GM23338 (cell line): ENCODE data around the gene SFPQ. TPM values are rescaled to one million over a fixed set of nuclear protein-coding genes. Genes with fewer than 3 reads are reported as not detected.
"Not testable (repeated sequence)": the region's sequence is repeated elsewhere in the genome, so short reads cannot be mapped to it uniquely, and the experiment has no call there.

ENCODE experiments used
- ATAC-seq: fragments of 200-7000 bp; cut with Tn5 transposase; 3 replicates; pipeline ENCODE4 v1.9.1; 2020
- DNase-seq: peaks from one replicate; pipeline ENCODE4 v3.0.0-alpha.2; 2015; ENCODE audit warnings: low spot score
- H2AFZ ChIP-seq: fragments of 200-600 bp; sonication (generic); 2 replicates; pipeline ENCODE4 v1.8.0; 2016; ENCODE audit warnings: antibody characterized with exemption, mild to moderate bottlenecking, moderate library complexity
- H3F3A ChIP-seq: fragments of 200-600 bp; sonication (generic); replicated peaks from 2 replicates; pipeline ENCODE4 v1.8.0; 2017; ENCODE audit warnings: antibody characterized with exemption, mixed run types, low read depth
- H3K27ac ChIP-seq: fragments of 200-600 bp; sonication (generic); 2 replicates; pipeline ENCODE4 v1.6.1; 2016; ENCODE audit warnings: low read depth
- H3K27me3 ChIP-seq: fragments of 200-600 bp; sonication (generic); 2 replicates; pipeline ENCODE4 v1.8.0; 2016; ENCODE audit warnings: mild to moderate bottlenecking, mixed run types, moderate library complexity; ENCODE audit not compliant: insufficient read depth
- H3K36me3 ChIP-seq: fragments of 200-600 bp; sonication (generic); 2 replicates; pipeline ENCODE4 v1.8.0; 2016; ENCODE audit warnings: mild to moderate bottlenecking; ENCODE audit not compliant: insufficient read depth
- H3K4me1 ChIP-seq: fragments of 200-600 bp; sonication (generic); 2 replicates; pipeline ENCODE4 v1.8.0; 2016; ENCODE audit warnings: mild to moderate bottlenecking, moderate library complexity; ENCODE audit not compliant: insufficient read depth
- H3K4me2 ChIP-seq: fragments of 200-600 bp; sonication (generic); 2 replicates; pipeline ENCODE4 v1.7.1; 2017; ENCODE audit warnings: mixed run types
- H3K4me3 ChIP-seq: fragments of 200-600 bp; sonication (generic); 2 replicates; pipeline ENCODE4 v1.6.1; 2016; ENCODE audit warnings: mixed run types
- H3K79me2 ChIP-seq: fragments of 200-600 bp; sonication (generic); replicated peaks from 2 replicates; pipeline ENCODE4 v1.8.0; 2017; ENCODE audit warnings: mild to moderate bottlenecking; ENCODE audit not compliant: insufficient read depth
- H3K9me2 ChIP-seq: fragments of 200-600 bp; sonication (generic); 2 replicates; pipeline ENCODE4 v1.8.0; 2017; ENCODE audit not compliant: insufficient read depth
- H4K20me1 ChIP-seq: fragments of 200-600 bp; sonication (generic); replicated peaks from 2 replicates; pipeline ENCODE4 v1.8.0; 2017; ENCODE audit warnings: mild to moderate bottlenecking; ENCODE audit not compliant: insufficient read depth
- H3K27ac Mint-ChIP-seq: 2 replicates; pipeline ENCODE4 v1.8.0; 2020; ENCODE audit warnings: inconsistent platforms, mild to moderate bottlenecking, moderate library complexity, mixed read lengths
- H3K27me3 Mint-ChIP-seq: 3 replicates; pipeline ENCODE4 v1.8.0; 2022; ENCODE audit warnings: low read depth, mild to moderate bottlenecking, moderate library complexity, mixed read lengths, inconsistent platforms; ENCODE audit not compliant: insufficient read depth, poor library complexity
- H3K36me3 Mint-ChIP-seq: 3 replicates; pipeline ENCODE4 v1.8.0; 2021; ENCODE audit warnings: low read depth, mild to moderate bottlenecking, inconsistent platforms, moderate library complexity, mixed read lengths
- H3K4me1 Mint-ChIP-seq: 3 replicates; pipeline ENCODE4 v1.8.0; 2020; ENCODE audit warnings: mild to moderate bottlenecking, inconsistent platforms, mixed read lengths
- H3K4me3 Mint-ChIP-seq: 3 replicates; pipeline ENCODE4 v1.8.0; 2021; ENCODE audit warnings: moderate library complexity, mild to moderate bottlenecking, inconsistent platforms, mixed read lengths
- H3K9me3 Mint-ChIP-seq: 3 replicates; pipeline ENCODE4 v1.8.0; 2020; ENCODE audit warnings: moderate library complexity, mild to moderate bottlenecking, inconsistent platforms, mixed read lengths
- POLR2AphosphoS5 ChIP-seq: IDR thresholded peaks from 2 replicates; pipeline ENCODE4 v1.6.1; 2016; ENCODE audit warnings: antibody characterized with exemption, low read depth
- STAT1 ChIP-seq: IDR thresholded peaks from one replicate; pipeline ENCODE4 v1.6.1; 2016; ENCODE audit warnings: antibody characterized with exemption; ENCODE audit not compliant: unreplicated experiment
- ZNF331 ChIP-seq: fragments of 250-450 bp; sonication (Bioruptor Pico); IDR thresholded peaks from 2 replicates; pipeline ENCODE4 v1.5.0; 2020; ENCODE audit warnings: low read depth, mild to moderate bottlenecking, moderate library complexity
- polyA plus RNA-seq: library from polyadenylated mRNA; unstranded; fragments of >200 nt; fragmentation: Nextera tagmentation; extraction: Ambion mirVana; gene quantifications from 2 replicates; pipeline ENCODE4 v1.2.1, GENCODE V29; 2016
- total RNA-seq: library from RNA; depleted of rRNA; stranded (reverse); fragments of >200 nt; shearing (Covaris generic); gene quantifications from 2 replicates; pipeline ENCODE4 v1.2.3, GENCODE V29; 2014

SFPQ gene
- total and polyA plus RNA-seq, 2 experiments from 2014 or later = 258 to 352 TPM

- Mint-ChIP-seq H3K4me3 (no peak overlapping the region), H3K27me3 (peaks cover 3% of the 10 kb centered on the region), H3K36me3 (peaks cover 8% of the 10 kb centered on the region; the same call in 2 of the 3 replicates), H3K27ac (no peak overlapping the region), H3K9me3 (peaks cover 9% of the 10 kb centered on the region; the same call in 2 of the 3 replicates), H3K4me1 (0 out of 3 replicates have a peak, but pooled peaks cover 2% of the 10 kb centered on the region)
- H3F3A ChIP-seq = no peaks in the 10 kb centered on the region
- H3K27ac ChIP-seq = no peak overlapping the region
- H3K36me3 ChIP-seq = no peaks in the 10 kb centered on the region
- H3K4me1 ChIP-seq = no peaks in the 10 kb centered on the region
- no peak for TF ChIP-seq ZNF331 (CRISPR knock-in tag)
- no peak for TF ChIP-seq STAT1
- no peaks in the 10 kb centered on the region for H3K27me3 ChIP-seq
- ATAC-seq = no peak
- no peak overlapping the region for H2AFZ ChIP-seq
- H3K4me3 ChIP-seq = no peak overlapping the region
- no peaks in the 10 kb centered on the region for H3K79me2 ChIP-seq
- no peaks in the 10 kb centered on the region for H3K9me2 ChIP-seq
- H4K20me1 ChIP-seq = no peaks in the 10 kb centered on the region
- no peak for DNase-seq
- H3K4me2 ChIP-seq = no peak overlapping the region
These were observed 41.7 kb downstream of the SFPQ start for GRCh38 chr1:35151220-35151619.

GRCh38 chr1:35145892-35146549 is 46.9 kb downstream of the SFPQ start:
- H3K36me3 ChIP-seq, H3K4me1 ChIP-seq, H3K4me3 Mint-ChIP-seq, H3K9me2 ChIP-seq, H3K4me3 ChIP-seq, H3K4me2 ChIP-seq, H4K20me1 ChIP-seq, H3F3A ChIP-seq, H3K27ac ChIP-seq, H3K27me3 ChIP-seq, H3K79me2 ChIP-seq, H3K9me3 Mint-ChIP-seq, H3K36me3 Mint-ChIP-seq, H3K27me3 Mint-ChIP-seq, H3K27ac Mint-ChIP-seq: not testable (repeated sequence)
- peaks cover 16% of the 10 kb centered on the region for H3K4me1 Mint-ChIP-seq
- H2AFZ ChIP-seq = peak overlapping the region; percentile 47; the same call in 1 of the 2 replicates
- DNase-seq = peak; percentile 18
- peak; percentile 60 for ATAC-seq

- Mint-ChIP-seq H3K27ac (no peak overlapping the region), H3K27me3 (peaks cover 6% of the 10 kb centered on the region), H3K4me3 (no peak overlapping the region), H3K36me3 (no peaks in the 10 kb centered on the region), H3K9me3 (no peaks in the 10 kb centered on the region; the same call in 2 of the 3 replicates), H3K4me1 (peaks cover 16% of the 10 kb centered on the region)
- Histone ChIP-seq H3K4me3 (no peak overlapping the region), H3K27me3 (no peaks in the 10 kb centered on the region), H3K9me2 (no peaks in the 10 kb centered on the region), H3F3A (no peaks in the 10 kb centered on the region), H3K79me2 (no peaks in the 10 kb centered on the region), H3K4me2 (no peak overlapping the region), H3K36me3 (no peaks in the 10 kb centered on the region), H4K20me1 (no peaks in the 10 kb centered on the region), H3K27ac (no peak overlapping the region), H2AFZ (peak overlapping the region; percentile 89), H3K4me1 (no peaks in the 10 kb centered on the region)
- ATAC-seq (peak; percentile 49), DNase-seq (no peak)
- TF ChIP-seq POLR2AphosphoS5 = no peak
These were observed 49.0 kb downstream of the SFPQ start for GRCh38 chr1:35143737-35144508.

- DNase-seq, H3K4me1 ChIP-seq, H3K79me2 ChIP-seq, H3K36me3 ChIP-seq, H3K9me3 Mint-ChIP-seq, ATAC-seq, H2AFZ ChIP-seq, H3K4me3 ChIP-seq, H3K27me3 Mint-ChIP-seq, H3K9me2 ChIP-seq, H3K36me3 Mint-ChIP-seq, H3F3A ChIP-seq, H3K27me3 ChIP-seq, H3K27ac ChIP-seq, H4K20me1 ChIP-seq, H3K4me2 ChIP-seq, H3K27ac Mint-ChIP-seq, H3K4me3 Mint-ChIP-seq: not testable (repeated sequence)
- peaks cover 16% of the 10 kb centered on the region for H3K4me1 Mint-ChIP-seq
These were observed 50.2 kb downstream of the SFPQ start for GRCh38 chr1:35142728-35143127.

- H3K4me1 Mint-ChIP-seq = peaks cover 16% of the 10 kb centered on the region
- not testable (repeated sequence) for H3K4me2 ChIP-seq, H3K4me1 ChIP-seq, ATAC-seq, H4K20me1 ChIP-seq, DNase-seq, H3K36me3 Mint-ChIP-seq, H3K4me3 ChIP-seq, H3K4me3 Mint-ChIP-seq, H3K27ac ChIP-seq, H3K36me3 ChIP-seq, H3F3A ChIP-seq, H3K79me2 ChIP-seq, H3K27ac Mint-ChIP-seq, H3K9me3 Mint-ChIP-seq, H3K27me3 ChIP-seq, H2AFZ ChIP-seq, H3K9me2 ChIP-seq
- peaks cover 10% of the 10 kb centered on the region for H3K27me3 Mint-ChIP-seq
These were observed 50.7 kb downstream of the SFPQ start for GRCh38 chr1:35142294-35142693.

GRCh38 chr1:35137590-35137989 is 55.4 kb downstream of the SFPQ start:
- not testable (repeated sequence) for H3K4me3 Mint-ChIP-seq, DNase-seq

More at GRCh38 chr1:35137590-35137989, 55.4 kb downstream of the SFPQ start:
- H3K9me3 Mint-ChIP-seq = peaks cover 22% of the 10 kb centered on the region
- not testable (repeated sequence) for H3K4me3 ChIP-seq, H3K36me3 ChIP-seq, H3K27ac ChIP-seq, ATAC-seq, H3K4me1 ChIP-seq, H3F3A ChIP-seq, H3K4me2 ChIP-seq, H3K9me2 ChIP-seq, H2AFZ ChIP-seq, H3K27ac Mint-ChIP-seq, H3K79me2 ChIP-seq, H3K27me3 ChIP-seq, H4K20me1 ChIP-seq, H3K4me1 Mint-ChIP-seq
- peaks cover 17% of the 10 kb centered on the region for H3K27me3 Mint-ChIP-seq
- peaks cover 18% of the 10 kb centered on the region for H3K36me3 Mint-ChIP-seq
